A172 (cell line): ENCODE results near the gene CORO1C. TPM values are rescaled to one million over a fixed set of nuclear protein-coding genes. Genes with fewer than 3 reads are reported as not detected.

Experiments used
- DNase-seq: peaks from one replicate; pipeline ENCODE4 v3.0.0-alpha.2; 2015; ENCODE audit warnings: low spot score
- total RNA-seq: library from RNA; depleted of rRNA; stranded (reverse); fragments of >200 nt; shearing (Covaris generic); gene quantifications from 2 replicates; pipeline ENCODE4 v1.2.3, GENCODE V29; 2014

The CORO1C gene
- total RNA-seq, 1 experiment from 2014 or later, result 166 TPM

GRCh38 chr12:108696996-108697290, 34.4 kb downstream of the CORO1C start:
- no peak for DNase-seq

DNA sequence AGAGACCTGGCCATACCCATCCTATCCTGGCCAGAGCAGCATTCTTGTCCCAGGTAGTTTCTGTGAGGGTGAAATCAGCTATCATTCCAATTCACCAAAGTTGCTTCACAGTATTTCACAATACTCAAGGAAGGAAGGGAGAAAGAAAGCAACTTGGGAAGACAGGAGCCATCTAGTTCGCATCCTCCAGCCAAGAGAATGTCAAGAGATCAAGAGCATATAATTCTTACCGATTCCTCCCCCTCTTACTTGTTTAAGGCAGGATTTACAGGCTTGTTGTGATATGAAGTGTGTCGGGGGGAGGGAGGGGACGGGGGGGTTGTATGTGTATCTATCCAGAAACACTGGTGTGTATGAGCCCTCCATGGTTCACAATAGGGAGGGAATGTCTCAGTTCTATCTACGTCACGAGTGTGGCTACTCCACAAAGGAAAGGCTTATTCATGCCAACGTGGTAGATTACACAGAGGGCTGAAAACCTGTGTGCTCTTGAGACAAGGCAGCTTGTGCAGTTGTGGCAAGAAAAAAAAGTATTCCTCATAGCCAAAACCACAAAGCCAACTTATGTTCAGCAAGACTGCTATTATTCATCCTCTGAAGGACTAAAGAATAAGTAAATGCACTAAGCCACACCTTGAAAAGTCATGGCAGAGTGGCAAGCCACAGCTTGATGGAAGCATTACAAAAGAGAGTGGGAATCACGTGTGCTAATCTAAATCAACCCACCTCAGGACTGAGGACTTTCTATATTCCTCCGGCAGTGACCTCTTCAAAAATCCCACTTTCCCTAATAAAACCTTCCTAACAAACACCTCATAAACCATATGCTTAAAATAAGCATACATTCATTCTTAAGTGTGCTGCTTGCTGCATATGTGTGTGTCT, 35.0 kb downstream of the CORO1C start:
- peak; percentile 93 for DNase-seq

DNA sequence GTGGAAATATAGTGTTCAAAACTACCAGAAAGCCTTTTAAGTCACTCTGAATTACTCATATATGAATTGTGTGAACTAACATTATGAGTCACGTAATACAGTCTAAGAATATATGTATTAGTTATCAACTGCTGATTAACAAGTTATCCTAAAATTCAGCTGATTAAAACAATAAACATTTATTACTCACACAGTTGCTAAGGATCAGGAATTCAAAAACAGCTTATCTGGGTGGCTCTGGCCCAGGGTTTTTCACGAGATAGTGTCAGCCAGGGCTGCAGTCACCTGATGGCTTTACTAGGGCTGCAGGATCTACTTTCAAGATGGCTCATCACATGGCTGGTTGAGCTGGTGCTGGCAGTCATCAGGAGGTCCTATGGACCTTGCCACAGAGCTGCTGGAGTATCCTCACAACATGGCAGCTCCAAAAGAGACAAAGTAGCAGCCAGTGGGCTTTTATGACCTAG, 36.5 kb downstream of the CORO1C start:
- peak; percentile 30 for DNase-seq

- no peak for DNase-seq
These were observed 37.6 kb downstream of the CORO1C start for GRCh38 chr12:108693751-108694150.

- DNase-seq, result no peak
These were observed 38.1 kb downstream of the CORO1C start for GRCh38 chr12:108693186-108693730.

- DNase-seq, result peak; percentile 25
These were observed 39.1 kb downstream of the CORO1C start for GRCh38 chr12:108691998-108692808.

DNA sequence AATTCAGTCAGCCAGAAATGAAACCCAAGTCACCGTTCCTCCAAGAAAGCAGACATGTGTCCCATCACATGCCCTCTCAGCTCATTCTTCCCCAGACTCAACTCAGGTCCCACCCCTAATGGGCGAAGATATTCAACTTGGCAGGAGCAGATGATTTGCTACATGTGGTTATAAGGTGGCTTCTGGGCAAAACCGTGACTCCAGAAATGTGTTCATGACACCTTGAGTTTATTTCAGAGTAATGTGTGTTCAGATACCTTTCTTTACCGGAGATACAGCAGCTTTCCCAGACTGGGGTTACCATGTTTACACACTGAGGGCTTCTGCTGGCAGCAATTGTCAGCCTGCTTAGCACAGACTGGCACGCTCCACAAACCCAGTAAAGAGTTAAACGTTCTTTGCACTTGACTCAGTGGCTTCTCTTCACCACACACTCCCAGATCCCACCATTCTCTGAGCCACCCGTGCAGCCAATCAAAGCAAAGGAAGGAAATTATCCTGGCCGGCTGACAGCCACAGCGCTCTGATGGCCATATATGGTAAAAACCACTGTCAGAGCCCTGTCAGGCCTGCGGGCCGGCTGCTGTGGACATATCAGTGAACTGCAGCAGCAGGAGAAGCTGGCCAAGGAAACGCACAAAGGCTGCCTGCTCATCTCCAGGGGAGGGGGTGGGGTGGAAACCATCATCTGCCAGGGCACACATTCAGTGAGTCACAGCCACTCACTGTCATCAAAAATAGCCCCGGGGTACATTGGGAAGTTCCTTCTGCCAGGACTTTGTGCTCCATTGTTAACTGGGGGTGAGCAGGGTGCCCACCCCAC, 39.9 kb downstream of the CORO1C start:
- DNase-seq, result peak; percentile 99

DNA sequence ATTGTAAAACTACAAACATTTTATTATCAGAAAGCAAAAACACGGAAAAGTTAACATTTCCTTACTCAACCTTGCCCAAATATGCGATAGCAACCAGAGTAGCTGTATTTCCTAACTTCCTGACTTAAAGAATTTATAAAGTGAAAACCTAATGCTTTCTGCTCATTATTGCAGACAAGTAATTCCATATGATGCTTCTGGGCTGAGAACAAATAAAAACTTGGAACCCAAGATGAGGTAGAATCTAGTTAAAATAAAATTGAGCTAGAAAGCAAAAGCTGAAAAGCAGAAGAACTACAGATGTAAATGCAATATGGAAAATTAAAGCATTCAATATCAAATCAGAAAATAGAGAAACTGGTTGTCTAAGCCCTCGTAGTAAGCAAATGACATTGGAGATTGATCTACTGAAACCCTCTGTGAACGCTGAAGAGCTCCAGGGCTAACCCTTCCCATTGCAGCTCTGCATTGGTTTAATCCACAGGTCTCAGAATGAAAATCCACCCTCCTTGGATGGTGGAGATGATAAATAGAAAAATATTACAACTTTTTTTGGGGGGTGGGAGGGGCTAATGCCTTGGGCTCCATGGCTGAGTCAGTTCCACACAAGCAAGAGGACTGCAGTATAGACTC, 40.7 kb downstream of the CORO1C start:
- DNase-seq, result no peak

DNA sequence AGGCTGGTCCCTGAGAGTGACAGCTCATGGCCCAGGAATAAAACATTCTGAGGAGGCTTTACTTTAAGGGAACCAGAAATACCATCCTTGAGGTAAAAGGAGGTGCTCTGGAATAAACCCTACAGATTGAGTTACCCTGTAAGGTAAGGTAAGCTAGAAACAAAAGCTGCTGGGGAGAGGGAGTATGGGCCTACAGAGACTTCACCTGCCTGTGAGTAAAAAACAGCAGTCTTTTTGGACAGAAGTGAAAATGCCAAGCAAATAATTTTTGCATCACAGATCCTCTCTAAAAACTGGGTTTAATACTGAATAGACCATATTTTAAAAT, 41.2 kb downstream of the CORO1C start:
- no peak for DNase-seq

DNA sequence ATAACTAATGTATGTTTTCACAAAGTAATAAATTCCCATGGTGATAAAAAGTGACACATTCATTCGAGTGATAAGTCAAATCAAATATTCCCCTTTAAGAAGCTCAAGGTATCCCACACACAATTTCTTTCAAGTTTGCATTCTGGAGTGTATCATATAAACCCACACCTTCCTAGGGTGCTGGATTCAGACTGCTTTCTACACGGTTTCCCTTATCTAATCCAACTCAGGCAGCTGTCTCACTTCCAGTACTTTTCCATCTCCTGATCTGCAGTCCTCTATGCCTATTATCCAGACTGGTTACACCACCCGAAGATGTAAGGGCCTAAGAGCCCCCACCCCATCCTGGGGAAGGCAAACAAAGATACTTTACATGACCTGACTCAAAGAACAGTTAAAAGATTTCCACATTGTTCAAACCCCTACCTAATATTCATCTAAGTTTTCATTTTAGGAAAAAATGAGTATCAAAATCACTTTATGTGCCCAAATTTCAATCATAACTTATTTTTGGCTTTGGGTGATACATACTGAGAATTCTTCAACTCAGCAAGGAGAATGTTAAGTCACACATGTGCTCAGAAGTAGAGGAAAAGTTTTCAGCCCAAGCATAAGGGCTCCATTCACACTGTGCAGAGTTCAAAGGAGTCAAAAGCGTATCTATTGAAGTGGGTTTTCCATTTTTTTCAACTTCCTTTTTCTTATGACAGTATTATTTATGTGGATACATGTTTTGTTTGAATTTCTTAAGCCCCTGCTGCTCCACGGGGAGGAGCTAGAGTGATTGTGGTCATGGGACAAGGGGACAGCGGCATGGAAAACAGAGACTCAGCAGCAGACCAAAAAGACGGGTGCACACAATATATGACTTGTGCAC, 41.8 kb downstream of the CORO1C start:
- peak; percentile 51 for DNase-seq

GRCh38 chr12:108686780-108687179, 44.5 kb downstream of the CORO1C start:
- no peak for DNase-seq

DNA sequence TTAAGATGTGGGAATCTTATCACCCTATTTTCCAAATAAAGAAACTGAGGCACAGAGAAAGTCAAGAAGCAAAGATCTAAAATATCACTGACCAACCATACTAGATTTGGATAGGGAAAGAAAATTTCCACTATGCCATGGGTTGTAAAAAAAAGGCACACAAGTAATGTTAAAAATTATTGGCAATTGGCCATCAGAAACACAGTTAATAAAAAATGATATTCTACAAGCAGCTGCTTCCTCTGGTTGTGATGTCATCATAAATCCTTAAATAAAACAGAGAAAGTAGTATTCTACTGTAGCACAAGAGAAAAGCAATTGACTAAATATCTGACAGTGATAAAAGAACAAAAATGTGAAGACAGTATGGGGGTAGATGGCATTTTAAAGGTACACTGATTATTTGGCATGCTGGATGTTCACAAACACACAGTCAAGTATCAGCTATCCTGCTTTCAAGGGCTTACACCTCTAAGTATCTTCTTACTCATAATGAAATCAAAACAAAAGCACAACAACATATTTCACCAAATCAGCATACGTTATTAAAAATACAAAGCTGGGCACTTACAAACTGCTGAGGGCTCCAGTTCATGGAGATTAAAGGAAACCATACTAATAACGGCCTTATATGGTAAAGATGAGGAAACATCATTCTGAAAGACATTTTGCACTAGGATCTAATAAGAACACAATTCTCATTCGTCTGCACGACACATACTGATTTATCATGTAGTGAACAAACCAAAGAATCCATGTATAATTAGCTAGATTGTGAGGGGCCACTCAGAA, 45.7 kb downstream of the CORO1C start:
- no peak for DNase-seq

GRCh38 chr12:108683906-108684556, 47.3 kb downstream of the CORO1C start:
- DNase-seq, result no peak

DNA sequence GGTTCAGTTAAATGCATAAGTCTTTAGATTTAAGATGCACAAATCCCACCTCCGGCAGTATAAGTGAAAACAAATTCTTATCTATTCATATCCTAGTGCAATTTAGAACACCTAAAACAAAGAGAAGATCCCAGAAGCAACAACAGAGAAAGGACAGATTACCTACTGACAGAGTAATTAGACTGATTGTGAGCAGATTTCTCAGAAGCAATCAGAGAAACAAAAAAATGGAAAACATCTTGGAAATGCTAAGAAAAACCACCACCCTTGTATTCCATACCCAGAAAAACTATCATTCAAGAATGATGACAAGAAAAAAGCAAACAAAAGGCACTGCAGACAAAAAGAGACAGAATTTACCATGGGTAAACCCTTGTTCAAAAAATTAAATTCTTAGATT, 50.0 kb downstream of the CORO1C start:
- no peak for DNase-seq

GRCh38 chr12:108679106-108679681, 52.1 kb downstream of the CORO1C start:
- no peak for DNase-seq

- no peak for DNase-seq
These were observed 53.1 kb downstream of the CORO1C start for GRCh38 chr12:108678104-108678730.

- no peak for DNase-seq
These were observed 53.9 kb downstream of the CORO1C start for GRCh38 chr12:108677381-108677780.

DNA sequence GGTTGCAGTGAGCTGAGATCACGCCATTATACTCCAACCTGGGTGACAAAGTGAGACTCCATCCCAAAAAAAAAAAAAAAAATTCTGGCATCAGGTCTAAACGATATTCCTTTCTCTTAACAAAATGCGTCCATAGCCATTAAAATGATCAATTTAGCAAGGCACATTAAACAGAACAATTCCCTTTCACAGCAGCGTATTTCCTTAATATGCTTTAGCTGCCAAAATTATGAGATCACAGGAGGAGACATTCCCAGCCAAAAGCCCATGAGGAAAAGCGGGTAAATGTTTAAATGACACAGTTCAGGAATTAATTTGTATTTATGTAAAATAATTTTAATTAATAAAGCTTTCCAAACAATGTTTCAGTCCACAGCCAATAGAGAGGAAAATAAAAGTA, 54.6 kb downstream of the CORO1C start:
- no peak for DNase-seq
